ENCODE data around the gene PRAMEF5.
"Not testable (repeated sequence)": the region's sequence is repeated elsewhere in the genome, so short reads cannot be mapped to it uniquely, and the experiment has no call there.

The PRAMEF5 gene

DNA sequence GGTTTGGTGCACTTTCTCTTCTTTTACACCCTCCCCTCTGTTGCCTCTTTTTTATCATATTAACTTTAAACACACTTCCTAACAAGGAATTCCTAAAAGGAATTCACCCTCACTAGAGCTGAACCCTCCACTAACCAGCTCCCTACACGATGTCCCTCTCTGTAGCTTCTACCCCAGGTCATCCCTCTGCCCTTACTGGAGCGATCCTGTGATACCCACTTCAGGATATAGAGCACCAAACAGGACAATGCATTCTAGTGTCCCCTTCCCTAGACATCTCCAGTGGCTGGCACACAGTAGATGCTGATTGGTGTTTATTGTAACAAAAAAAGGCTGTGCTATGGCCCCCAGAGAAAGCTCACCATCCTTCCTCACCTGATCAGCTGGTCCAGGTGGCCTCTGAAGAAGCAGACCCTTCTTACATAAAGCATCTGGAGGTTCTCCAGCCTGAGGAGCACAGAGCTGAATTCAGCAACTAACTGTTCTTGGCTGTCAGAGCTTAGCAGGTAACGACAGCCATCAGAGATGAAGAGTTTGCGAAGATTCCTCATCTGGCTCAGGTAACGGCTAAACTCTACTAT is 29.4 kb upstream of the PRAMEF5 start:
- Histone ChIP-seq H3K9me2 (ENCODE audit: low read depth, low read length) (no peaks in the 10 kb centered on the region), H3K9ac (ENCODE audit: low read length) (no peak overlapping the region), H4K20me1 (ENCODE audit: insufficient read depth, low read length) (no peaks in the 10 kb centered on the region), H3K79me2 (ENCODE audit: insufficient read depth, low read length) (no peaks in the 10 kb centered on the region), H3F3A (ENCODE audit: insufficient read depth, low read length) (no peaks in the 10 kb centered on the region), H3K36me3 (ENCODE audit: insufficient read depth, low read length) (no peaks in the 10 kb centered on the region), H3K4me3 (ENCODE audit: low read depth, low read length, poor library complexity, severe bottlenecking) (no peak overlapping the region), H3K9me3 (ENCODE audit: low read length) (no peaks in the 10 kb centered on the region), H3K27me3 (ENCODE audit: insufficient read depth, low read length) (no peaks in the 10 kb centered on the region), H3K4me1 (ENCODE audit: insufficient read depth, low read length, severe bottlenecking) (no peaks in the 10 kb centered on the region), H3K27ac (ENCODE audit: low read depth, low read length, poor library complexity, severe bottlenecking) (no peak overlapping the region), H3K4me2 (ENCODE audit: low read length) (no peak overlapping the region), H2AFZ (ENCODE audit: low read length) (no peak overlapping the region)
- no peak for TF ChIP-seq EZH2 (IDR thresholded peaks at IDR 0.05; ENCODE audit: borderline replicate concordance, low read length)
- TF ChIP-seq, protein P1, sequence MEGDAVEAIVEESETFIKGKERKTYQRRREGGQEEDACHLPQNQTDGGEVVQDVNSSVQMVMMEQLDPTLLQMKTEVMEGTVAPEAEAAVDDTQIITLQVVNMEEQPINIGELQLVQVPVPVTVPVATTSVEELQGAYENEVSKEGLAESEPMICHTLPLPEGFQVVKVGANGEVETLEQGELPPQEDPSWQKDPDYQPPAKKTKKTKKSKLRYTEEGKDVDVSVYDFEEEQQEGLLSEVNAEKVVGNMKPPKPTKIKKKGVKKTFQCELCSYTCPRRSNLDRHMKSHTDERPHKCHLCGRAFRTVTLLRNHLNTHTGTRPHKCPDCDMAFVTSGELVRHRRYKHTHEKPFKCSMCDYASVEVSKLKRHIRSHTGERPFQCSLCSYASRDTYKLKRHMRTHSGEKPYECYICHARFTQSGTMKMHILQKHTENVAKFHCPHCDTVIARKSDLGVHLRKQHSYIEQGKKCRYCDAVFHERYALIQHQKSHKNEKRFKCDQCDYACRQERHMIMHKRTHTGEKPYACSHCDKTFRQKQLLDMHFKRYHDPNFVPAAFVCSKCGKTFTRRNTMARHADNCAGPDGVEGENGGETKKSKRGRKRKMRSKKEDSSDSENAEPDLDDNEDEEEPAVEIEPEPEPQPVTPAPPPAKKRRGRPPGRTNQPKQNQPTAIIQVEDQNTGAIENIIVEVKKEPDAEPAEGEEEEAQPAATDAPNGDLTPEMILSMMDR (IDR thresholded peaks at IDR 0.05; ENCODE audit: low read length) = no peak

- H3K9ac ChIP-seq (ENCODE audit: low read length); H3K4me3 ChIP-seq (ENCODE audit: low read depth, low read length, poor library complexity, severe bottlenecking); H3K27ac ChIP-seq (ENCODE audit: low read depth, low read length, poor library complexity, severe bottlenecking); H3K79me2 ChIP-seq (ENCODE audit: insufficient read depth, low read length); H3K27me3 ChIP-seq (ENCODE audit: insufficient read depth, low read length); H3F3A ChIP-seq (ENCODE audit: insufficient read depth, low read length); H3K4me2 ChIP-seq (ENCODE audit: low read length); H3K9me3 ChIP-seq (ENCODE audit: low read length); H4K20me1 ChIP-seq (ENCODE audit: insufficient read depth, low read length); H3K36me3 ChIP-seq (ENCODE audit: insufficient read depth, low read length); H3K9me2 ChIP-seq (ENCODE audit: low read depth, low read length); H2AFZ ChIP-seq (ENCODE audit: low read length); H3K4me1 ChIP-seq (ENCODE audit: insufficient read depth, low read length, severe bottlenecking): not testable (repeated sequence)
These were observed 28.3 kb upstream of the PRAMEF5 start, which contains the start of gene PRAMEF18 for GRCh38 chr1:13225675-13226204. Gene PRAMEF18, minus strand, starts transcription at chr1:13226154. Its CDS starts 48 bp downstream, at chr1:13226106.

DNA sequence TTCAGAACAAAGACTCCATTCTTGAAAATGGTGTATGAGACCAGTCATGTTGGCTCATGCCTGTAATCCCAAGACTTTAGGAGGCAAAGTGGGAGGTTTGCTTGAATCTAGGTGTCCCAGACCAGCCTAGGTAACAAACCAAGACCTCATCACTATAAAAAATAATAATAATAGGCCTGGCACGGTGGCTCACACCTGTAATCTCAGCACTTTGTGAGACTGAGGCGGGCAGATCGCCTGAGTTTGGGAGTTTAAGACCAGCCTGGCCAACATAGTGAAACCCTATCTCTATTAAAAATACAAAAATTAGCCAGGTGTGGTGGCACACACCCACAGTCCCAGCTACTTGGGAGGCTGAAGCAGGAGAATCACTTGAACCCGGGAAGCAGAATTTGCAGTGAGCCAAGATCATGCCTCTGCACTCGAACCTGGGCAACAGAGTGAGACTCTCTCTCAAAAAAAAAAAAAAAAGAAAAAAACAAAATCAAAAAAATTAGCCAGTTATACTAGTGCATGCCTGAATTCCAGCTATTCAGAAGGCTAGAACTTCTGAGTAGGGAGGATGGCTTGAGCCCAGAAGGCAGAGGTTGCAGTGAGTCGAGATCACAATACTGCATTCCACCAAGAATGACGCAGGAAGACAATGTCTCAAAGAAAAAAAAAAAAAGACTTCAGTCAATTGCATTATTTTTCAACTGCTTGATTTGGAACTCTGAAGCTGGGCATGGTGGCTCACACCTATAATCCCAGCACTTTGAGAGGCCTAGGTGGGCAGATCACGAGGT is 26.5 kb upstream of the PRAMEF5 start:
- not testable (repeated sequence) for H4K20me1 ChIP-seq (ENCODE audit: insufficient read depth, low read length); H3K4me3 ChIP-seq (ENCODE audit: low read depth, low read length, poor library complexity, severe bottlenecking); H3K4me2 ChIP-seq (ENCODE audit: low read length); H3F3A ChIP-seq (ENCODE audit: insufficient read depth, low read length); H3K4me1 ChIP-seq (ENCODE audit: insufficient read depth, low read length, severe bottlenecking); H3K27ac ChIP-seq (ENCODE audit: low read depth, low read length, poor library complexity, severe bottlenecking); H3K27me3 ChIP-seq (ENCODE audit: insufficient read depth, low read length); H3K79me2 ChIP-seq (ENCODE audit: insufficient read depth, low read length); H3K36me3 ChIP-seq (ENCODE audit: insufficient read depth, low read length); H3K9me3 ChIP-seq (ENCODE audit: low read length); H2AFZ ChIP-seq (ENCODE audit: low read length); H3K9ac ChIP-seq (ENCODE audit: low read length); H3K9me2 ChIP-seq (ENCODE audit: low read depth, low read length)

DNA sequence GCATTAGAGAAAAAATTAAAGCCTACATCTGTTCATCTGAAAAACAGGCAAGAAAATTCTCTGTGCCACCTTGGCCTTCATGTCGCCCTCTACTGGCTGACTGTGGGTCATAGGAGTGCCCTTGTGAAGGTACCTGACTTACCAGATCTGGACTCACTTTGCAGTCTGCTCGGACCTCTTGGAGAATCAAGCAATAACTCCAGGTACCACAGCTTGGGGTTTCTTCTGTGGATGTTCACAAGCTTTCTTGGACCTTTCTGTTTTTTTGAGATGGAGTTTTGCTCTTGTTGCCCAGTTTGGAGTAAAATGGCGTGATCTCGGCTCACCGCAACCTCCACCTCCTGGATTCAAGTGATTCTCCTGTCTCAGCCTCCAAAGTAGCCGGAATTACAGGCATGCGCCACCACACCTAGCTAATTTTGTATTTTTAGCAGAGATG is 25.6 kb upstream of the PRAMEF5 start:
- TF ChIP-seq, protein P1 (IDR thresholded peaks at IDR 0.05; ENCODE audit: low read length) = peak; percentile 57
- TF ChIP-seq EZH2 (IDR thresholded peaks at IDR 0.05; ENCODE audit: borderline replicate concordance, low read length) = no peak
- Histone ChIP-seq H4K20me1 (ENCODE audit: insufficient read depth, low read length) (no peaks in the 10 kb centered on the region), H3K27ac (ENCODE audit: low read depth, low read length, poor library complexity, severe bottlenecking) (no peak overlapping the region), H3K9me2 (ENCODE audit: low read depth, low read length) (no peaks in the 10 kb centered on the region), H2AFZ (ENCODE audit: low read length) (no peak overlapping the region), H3K4me3 (ENCODE audit: low read depth, low read length, poor library complexity, severe bottlenecking) (no peak overlapping the region), H3K27me3 (ENCODE audit: insufficient read depth, low read length) (no peaks in the 10 kb centered on the region), H3F3A (ENCODE audit: insufficient read depth, low read length) (no peaks in the 10 kb centered on the region), H3K79me2 (ENCODE audit: insufficient read depth, low read length) (no peaks in the 10 kb centered on the region), H3K4me1 (ENCODE audit: insufficient read depth, low read length, severe bottlenecking) (no peaks in the 10 kb centered on the region), H3K4me2 (ENCODE audit: low read length) (no peak overlapping the region), H3K9ac (ENCODE audit: low read length) (no peak overlapping the region), H3K36me3 (ENCODE audit: insufficient read depth, low read length) (no peaks in the 10 kb centered on the region), H3K9me3 (ENCODE audit: low read length) (no peaks in the 10 kb centered on the region)

DNA sequence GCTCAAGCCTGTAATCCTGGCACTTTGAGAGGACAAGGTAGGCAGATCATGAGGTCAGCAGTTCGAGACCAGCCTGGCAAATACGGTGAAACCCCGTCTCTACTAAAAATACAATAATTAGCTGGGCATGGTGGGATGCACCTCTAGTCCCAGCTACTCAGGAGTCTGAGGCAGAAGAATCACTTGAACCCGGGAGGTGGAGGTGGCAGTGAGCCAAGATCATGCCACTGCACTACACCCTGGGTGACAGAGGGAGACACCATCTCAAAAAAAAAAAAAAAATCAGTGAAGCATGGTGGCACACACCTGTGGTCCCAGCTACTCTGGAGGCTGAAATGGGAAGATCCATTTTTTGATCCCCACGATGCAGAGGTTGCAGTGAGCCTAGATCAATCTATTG is 23.9 kb upstream of the PRAMEF5 start:
- H2AFZ ChIP-seq (ENCODE audit: low read length); H3K4me1 ChIP-seq (ENCODE audit: insufficient read depth, low read length, severe bottlenecking); H4K20me1 ChIP-seq (ENCODE audit: insufficient read depth, low read length); H3K36me3 ChIP-seq (ENCODE audit: insufficient read depth, low read length); H3K9ac ChIP-seq (ENCODE audit: low read length); H3K4me2 ChIP-seq (ENCODE audit: low read length); H3K27me3 ChIP-seq (ENCODE audit: insufficient read depth, low read length); H3K9me2 ChIP-seq (ENCODE audit: low read depth, low read length); H3F3A ChIP-seq (ENCODE audit: insufficient read depth, low read length); H3K9me3 ChIP-seq (ENCODE audit: low read length); H3K27ac ChIP-seq (ENCODE audit: low read depth, low read length, poor library complexity, severe bottlenecking); H3K79me2 ChIP-seq (ENCODE audit: insufficient read depth, low read length); H3K4me3 ChIP-seq (ENCODE audit: low read depth, low read length, poor library complexity, severe bottlenecking): not testable (repeated sequence)

GRCh38 chr1:13230601-13231000 is 23.4 kb upstream of the PRAMEF5 start:
- H3K27ac ChIP-seq (ENCODE audit: low read depth, low read length, poor library complexity, severe bottlenecking); H3K4me3 ChIP-seq (ENCODE audit: low read depth, low read length, poor library complexity, severe bottlenecking); H3K4me2 ChIP-seq (ENCODE audit: low read length); H3K9me2 ChIP-seq (ENCODE audit: low read depth, low read length); H4K20me1 ChIP-seq (ENCODE audit: insufficient read depth, low read length); H3K36me3 ChIP-seq (ENCODE audit: insufficient read depth, low read length); H3K79me2 ChIP-seq (ENCODE audit: insufficient read depth, low read length); H3K4me1 ChIP-seq (ENCODE audit: insufficient read depth, low read length, severe bottlenecking); H3F3A ChIP-seq (ENCODE audit: insufficient read depth, low read length); H3K9ac ChIP-seq (ENCODE audit: low read length); H3K27me3 ChIP-seq (ENCODE audit: insufficient read depth, low read length); H2AFZ ChIP-seq (ENCODE audit: low read length); H3K9me3 ChIP-seq (ENCODE audit: low read length): not testable (repeated sequence)

Data from OCI-LY1 (cell line).